ENCODE results near the gene ADAD2. TPM values are rescaled to one million over a fixed set of nuclear protein-coding genes. Genes with fewer than 3 reads are reported as not detected.

The ADAD2 gene
- total and polyA plus RNA-seq, 9 of the 15 experiments (the other 6 are each of a cell fraction or from before 2014, with no cell fraction given) = 0.07 TPM; not detected in 8

DNA sequence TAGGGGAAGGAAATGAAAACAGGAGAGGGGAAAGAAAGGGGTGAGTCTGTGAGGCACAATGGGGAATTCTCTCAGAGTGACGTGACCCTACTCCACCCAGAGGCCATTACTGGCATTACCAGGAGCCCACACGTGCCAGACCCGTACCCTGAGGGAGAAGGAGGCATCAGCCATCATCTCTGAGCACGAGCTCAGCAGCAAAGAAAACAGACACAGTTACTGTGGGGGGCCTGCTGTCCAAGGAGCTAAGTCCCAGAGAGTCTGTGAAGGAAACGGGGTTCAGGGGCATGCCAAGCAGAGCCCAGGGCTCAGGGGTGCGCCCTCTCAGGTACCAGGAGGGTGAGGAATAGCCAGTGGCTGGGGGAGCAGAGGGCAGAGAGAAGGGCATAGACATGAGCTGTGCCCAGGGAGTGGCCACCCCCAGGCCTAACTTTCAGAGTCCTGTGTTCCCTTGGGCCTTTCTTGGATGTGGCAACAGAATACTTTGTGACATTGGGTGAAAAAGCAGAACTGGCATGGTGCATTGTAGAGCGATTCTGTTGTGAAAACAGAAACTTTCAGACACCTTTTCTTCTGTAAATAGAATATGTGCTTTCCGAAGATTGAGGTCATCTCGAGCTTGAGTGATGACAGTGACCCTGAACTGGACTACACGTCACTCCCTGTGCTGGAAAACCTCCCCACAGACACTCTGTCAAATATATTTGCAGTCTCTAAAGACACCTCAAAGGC, 15.4 kb upstream of the ADAD2 start (continued):
- TF ChIP-seq, protein P1, sequence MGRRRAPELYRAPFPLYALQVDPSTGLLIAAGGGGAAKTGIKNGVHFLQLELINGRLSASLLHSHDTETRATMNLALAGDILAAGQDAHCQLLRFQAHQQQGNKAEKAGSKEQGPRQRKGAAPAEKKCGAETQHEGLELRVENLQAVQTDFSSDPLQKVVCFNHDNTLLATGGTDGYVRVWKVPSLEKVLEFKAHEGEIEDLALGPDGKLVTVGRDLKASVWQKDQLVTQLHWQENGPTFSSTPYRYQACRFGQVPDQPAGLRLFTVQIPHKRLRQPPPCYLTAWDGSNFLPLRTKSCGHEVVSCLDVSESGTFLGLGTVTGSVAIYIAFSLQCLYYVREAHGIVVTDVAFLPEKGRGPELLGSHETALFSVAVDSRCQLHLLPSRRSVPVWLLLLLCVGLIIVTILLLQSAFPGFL (CRISPR knock-in tag; IDR thresholded peaks at IDR 0.05) = no peak
- peak; percentile 26; the same call in 1 of the 2 replicates for TF ChIP-seq TEAD4 (IDR thresholded peaks at IDR 0.05; ENCODE audit: low read length)
- TF ChIP-seq TEAD4 (CRISPR knock-in tag; IDR thresholded peaks at IDR 0.05; ENCODE audit: borderline replicate concordance) = no peak
- TF ChIP-seq, protein P2, sequence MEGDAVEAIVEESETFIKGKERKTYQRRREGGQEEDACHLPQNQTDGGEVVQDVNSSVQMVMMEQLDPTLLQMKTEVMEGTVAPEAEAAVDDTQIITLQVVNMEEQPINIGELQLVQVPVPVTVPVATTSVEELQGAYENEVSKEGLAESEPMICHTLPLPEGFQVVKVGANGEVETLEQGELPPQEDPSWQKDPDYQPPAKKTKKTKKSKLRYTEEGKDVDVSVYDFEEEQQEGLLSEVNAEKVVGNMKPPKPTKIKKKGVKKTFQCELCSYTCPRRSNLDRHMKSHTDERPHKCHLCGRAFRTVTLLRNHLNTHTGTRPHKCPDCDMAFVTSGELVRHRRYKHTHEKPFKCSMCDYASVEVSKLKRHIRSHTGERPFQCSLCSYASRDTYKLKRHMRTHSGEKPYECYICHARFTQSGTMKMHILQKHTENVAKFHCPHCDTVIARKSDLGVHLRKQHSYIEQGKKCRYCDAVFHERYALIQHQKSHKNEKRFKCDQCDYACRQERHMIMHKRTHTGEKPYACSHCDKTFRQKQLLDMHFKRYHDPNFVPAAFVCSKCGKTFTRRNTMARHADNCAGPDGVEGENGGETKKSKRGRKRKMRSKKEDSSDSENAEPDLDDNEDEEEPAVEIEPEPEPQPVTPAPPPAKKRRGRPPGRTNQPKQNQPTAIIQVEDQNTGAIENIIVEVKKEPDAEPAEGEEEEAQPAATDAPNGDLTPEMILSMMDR (IDR thresholded peaks at IDR 0.05 in 2 of 3, conservative IDR thresholded peaks at IDR 0.05 in 1 of 3; ENCODE audit: insufficient read depth in 2 of 3, low read depth in 1 of 3, low read length in 3 of 3) = peak; percentile 80 to 92 (median 90)
- no peak for TF ChIP-seq TCF3 (CRISPR knock-in tag; IDR thresholded peaks at IDR 0.05)
- TF ChIP-seq MYC (IDR thresholded peaks at IDR 0.05; ENCODE audit: low read depth, low read length) = peak; percentile 82
- TF ChIP-seq MYC (CRISPR knock-in tag; IDR thresholded peaks at IDR 0.05; ENCODE audit: borderline replicate concordance, low read depth) = no peak
- TF ChIP-seq, protein P3, sequence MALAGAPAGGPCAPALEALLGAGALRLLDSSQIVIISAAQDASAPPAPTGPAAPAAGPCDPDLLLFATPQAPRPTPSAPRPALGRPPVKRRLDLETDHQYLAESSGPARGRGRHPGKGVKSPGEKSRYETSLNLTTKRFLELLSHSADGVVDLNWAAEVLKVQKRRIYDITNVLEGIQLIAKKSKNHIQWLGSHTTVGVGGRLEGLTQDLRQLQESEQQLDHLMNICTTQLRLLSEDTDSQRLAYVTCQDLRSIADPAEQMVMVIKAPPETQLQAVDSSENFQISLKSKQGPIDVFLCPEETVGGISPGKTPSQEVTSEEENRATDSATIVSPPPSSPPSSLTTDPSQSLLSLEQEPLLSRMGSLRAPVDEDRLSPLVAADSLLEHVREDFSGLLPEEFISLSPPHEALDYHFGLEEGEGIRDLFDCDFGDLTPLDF (CRISPR knock-in tag; IDR thresholded peaks at IDR 0.05) = no peak
- TF ChIP-seq HDAC3 (IDR thresholded peaks at IDR 0.05; ENCODE audit: borderline replicate concordance, partially characterized antibody) = no peak
- TF ChIP-seq L3MBTL2 (IDR thresholded peaks at IDR 0.05) = peak; percentile 34; the same call in 1 of the 2 replicates
- peak; percentile 22 for TF ChIP-seq KDM5B (IDR thresholded peaks at IDR 0.05; ENCODE audit: insufficient replicate concordance, low read depth, low read length)
- TF ChIP-seq, protein P4, sequence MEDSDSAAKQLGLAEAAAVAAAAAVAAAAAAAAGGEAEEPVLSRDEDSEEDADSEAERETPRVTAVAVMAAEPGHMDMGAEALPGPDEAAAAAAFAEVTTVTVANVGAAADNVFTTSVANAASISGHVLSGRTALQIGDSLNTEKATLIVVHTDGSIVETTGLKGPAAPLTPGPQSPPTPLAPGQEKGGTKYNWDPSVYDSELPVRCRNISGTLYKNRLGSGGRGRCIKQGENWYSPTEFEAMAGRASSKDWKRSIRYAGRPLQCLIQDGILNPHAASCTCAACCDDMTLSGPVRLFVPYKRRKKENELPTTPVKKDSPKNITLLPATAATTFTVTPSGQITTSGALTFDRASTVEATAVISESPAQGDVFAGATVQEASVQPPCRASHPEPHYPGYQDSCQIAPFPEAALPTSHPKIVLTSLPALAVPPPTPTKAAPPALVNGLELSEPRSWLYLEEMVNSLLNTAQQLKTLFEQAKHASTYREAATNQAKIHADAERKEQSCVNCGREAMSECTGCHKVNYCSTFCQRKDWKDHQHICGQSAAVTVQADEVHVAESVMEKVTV (CRISPR knock-in tag; IDR thresholded peaks at IDR 0.05) = peak; percentile 61; the same call in 1 of the 2 replicates
- TF ChIP-seq, protein P5, sequence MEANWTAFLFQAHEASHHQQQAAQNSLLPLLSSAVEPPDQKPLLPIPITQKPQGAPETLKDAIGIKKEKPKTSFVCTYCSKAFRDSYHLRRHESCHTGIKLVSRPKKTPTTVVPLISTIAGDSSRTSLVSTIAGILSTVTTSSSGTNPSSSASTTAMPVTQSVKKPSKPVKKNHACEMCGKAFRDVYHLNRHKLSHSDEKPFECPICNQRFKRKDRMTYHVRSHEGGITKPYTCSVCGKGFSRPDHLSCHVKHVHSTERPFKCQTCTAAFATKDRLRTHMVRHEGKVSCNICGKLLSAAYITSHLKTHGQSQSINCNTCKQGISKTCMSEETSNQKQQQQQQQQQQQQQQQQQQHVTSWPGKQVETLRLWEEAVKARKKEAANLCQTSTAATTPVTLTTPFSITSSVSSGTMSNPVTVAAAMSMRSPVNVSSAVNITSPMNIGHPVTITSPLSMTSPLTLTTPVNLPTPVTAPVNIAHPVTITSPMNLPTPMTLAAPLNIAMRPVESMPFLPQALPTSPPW (CRISPR knock-in tag; IDR thresholded peaks at IDR 0.05) = no peak
- TF ChIP-seq BHLHE40 (IDR thresholded peaks at IDR 0.05; ENCODE audit: low read length) = peak; percentile 99
- no peak for TF ChIP-seq PCBP1 (IDR thresholded peaks at IDR 0.05; ENCODE audit: low read depth, low read length, poor library complexity, severe bottlenecking)
- no peak for TF ChIP-seq CREB1 (IDR thresholded peaks at IDR 0.05)
- TF ChIP-seq CREB1 (CRISPR knock-in tag; IDR thresholded peaks at IDR 0.05) = peak; percentile 62
- TF ChIP-seq, protein P6, sequence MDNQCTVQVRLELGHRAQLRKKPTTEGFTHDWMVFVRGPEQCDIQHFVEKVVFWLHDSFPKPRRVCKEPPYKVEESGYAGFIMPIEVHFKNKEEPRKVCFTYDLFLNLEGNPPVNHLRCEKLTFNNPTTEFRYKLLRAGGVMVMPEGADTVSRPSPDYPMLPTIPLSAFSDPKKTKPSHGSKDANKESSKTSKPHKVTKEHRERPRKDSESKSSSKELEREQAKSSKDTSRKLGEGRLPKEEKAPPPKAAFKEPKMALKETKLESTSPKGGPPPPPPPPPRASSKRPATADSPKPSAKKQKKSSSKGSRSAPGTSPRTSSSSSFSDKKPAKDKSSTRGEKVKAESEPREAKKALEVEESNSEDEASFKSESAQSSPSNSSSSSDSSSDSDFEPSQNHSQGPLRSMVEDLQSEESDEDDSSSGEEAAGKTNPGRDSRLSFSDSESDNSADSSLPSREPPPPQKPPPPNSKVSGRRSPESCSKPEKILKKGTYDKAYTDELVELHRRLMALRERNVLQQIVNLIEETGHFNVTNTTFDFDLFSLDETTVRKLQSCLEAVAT (IDR thresholded peaks at IDR 0.05) = 0 out of 4 replicates have a peak, but pooled peaks of 1 of the 2 experiments have one; percentile 23

Data from K562 (cell line).